CD4-positive, alpha-beta memory T cell (primary cell): Measurements from ENCODE around the gene PHOX2B. TPM values are rescaled to one million over a fixed set of nuclear protein-coding genes. Genes with fewer than 3 reads are reported as not detected.
"Not testable (repeated sequence)": the region's sequence is repeated elsewhere in the genome, so short reads cannot be mapped to it uniquely, and the experiment has no call there.

ENCODE experiments used
- CTCF ChIA-PET: fragments of 350-600 bp; sonication (Branson Sonifier 250); formaldehyde crosslinking; loops from one replicate; lab custom pipeline; 2021; ENCODE audit warnings: inconsistent platforms; ENCODE audit not compliant: partially characterized antibody; lab: Charles Lee
- POLR2A ChIA-PET: fragments of 350-600 bp; sonication (Branson Sonifier 250); formaldehyde crosslinking; loops from one replicate; lab custom pipeline; 2021; ENCODE audit not compliant: partially characterized antibody; lab: Charles Lee
- DNase-seq, 5 donors: peaks; one replicate each; pipeline versions ENCODE4 v3.0.0 to v3.0.0-alpha.2; 2020 to 2022; ENCODE audit warnings: mixed read lengths in 1 of 5
- H3K27ac ChIP-seq: one replicate; pipeline ENCODE4 v1.7.0; 2013; ENCODE audit warnings: low read depth, low read length
- H3K27me3 ChIP-seq: 2 replicates; pipeline ENCODE4 v1.7.0; 2013; ENCODE audit warnings: mild to moderate bottlenecking, low read length, moderate library complexity; ENCODE audit not compliant: insufficient read depth
- H3K36me3 ChIP-seq: 2 replicates; pipeline ENCODE4 v1.7.0; 2013; ENCODE audit warnings: mild to moderate bottlenecking, low read length, moderate library complexity; ENCODE audit not compliant: insufficient read depth
- H3K4me1 ChIP-seq: 2 replicates; pipeline ENCODE4 v1.7.0; 2013; ENCODE audit warnings: mild to moderate bottlenecking, low read length, moderate library complexity; ENCODE audit not compliant: insufficient read depth
- H3K4me3 ChIP-seq, 2 donors: one replicate each; pipeline ENCODE4 v1.7.0; 2013; ENCODE audit warnings: low read length in 2 of 2, mild to moderate bottlenecking in 1 of 2
- H3K9me3 ChIP-seq, 2 donors: one replicate each; pipeline ENCODE4 v1.7.0; 2013; ENCODE audit warnings: low read length in 2 of 2, control low read depth in 1 of 2; ENCODE audit not compliant: control insufficient read depth in 1 of 2
- H3K27ac Mint-ChIP-seq, 7 donors: one replicate each; pipeline ENCODE4 v1.8.0; 2020 to 2021; ENCODE audit warnings: mixed read lengths in 7 of 7, mild to moderate bottlenecking in 6 of 7, inconsistent platforms in 3 of 7, moderate library complexity in 3 of 7
- H3K27me3 Mint-ChIP-seq, 2 donors: one replicate each; pipeline ENCODE4 v1.8.0; 2020 to 2021; ENCODE audit warnings: mixed read lengths in 2 of 2
- H3K36me3 Mint-ChIP-seq, 2 donors: one replicate each; pipeline ENCODE4 v1.8.0; 2020 to 2021; ENCODE audit warnings: mixed read lengths in 2 of 2, inconsistent platforms in 1 of 2, mild to moderate bottlenecking in 1 of 2
- H3K4me1 Mint-ChIP-seq, 4 donors: one replicate each; pipeline ENCODE4 v1.8.0; 2020 to 2021; ENCODE audit warnings: mixed read lengths in 4 of 4, mild to moderate bottlenecking in 1 of 4
- H3K4me3 Mint-ChIP-seq, 8 donors: one replicate each; pipeline ENCODE4 v1.8.0; 2020 to 2021; ENCODE audit warnings: mixed read lengths in 8 of 8, mild to moderate bottlenecking in 7 of 8, moderate library complexity in 6 of 8, inconsistent platforms in 3 of 8
- H3K9me3 Mint-ChIP-seq, 8 donors: one replicate each; pipeline ENCODE4 v1.8.0; 2020 to 2021; ENCODE audit warnings: mixed read lengths in 8 of 8, mild to moderate bottlenecking in 5 of 8, inconsistent platforms in 3 of 8, moderate library complexity in 1 of 8
- intact Hi-C: fragments of 100-400 bp; cut with micrococcal nuclease; formaldehyde crosslinking; loops from one replicate; pipeline ENCODE4 v1.15.1; 2023
- polyA plus RNA-seq, 2 donors: library from polyadenylated mRNA; unstranded; fragments of 300-500 nt; fragmentation: Illumina TruSeq; gene quantifications; one replicate each; pipeline ENCODE4 v1.2.3, GENCODE V29; 2021
- total RNA-seq, 2 experiments: library from RNA; stranded (reverse); gene quantifications; one replicate each; pipeline ENCODE4 v1.2.3, GENCODE V29; 2021

PHOX2B gene
- total and polyA plus RNA-seq, 4 experiments from 2014 or later = not detected

DNA sequence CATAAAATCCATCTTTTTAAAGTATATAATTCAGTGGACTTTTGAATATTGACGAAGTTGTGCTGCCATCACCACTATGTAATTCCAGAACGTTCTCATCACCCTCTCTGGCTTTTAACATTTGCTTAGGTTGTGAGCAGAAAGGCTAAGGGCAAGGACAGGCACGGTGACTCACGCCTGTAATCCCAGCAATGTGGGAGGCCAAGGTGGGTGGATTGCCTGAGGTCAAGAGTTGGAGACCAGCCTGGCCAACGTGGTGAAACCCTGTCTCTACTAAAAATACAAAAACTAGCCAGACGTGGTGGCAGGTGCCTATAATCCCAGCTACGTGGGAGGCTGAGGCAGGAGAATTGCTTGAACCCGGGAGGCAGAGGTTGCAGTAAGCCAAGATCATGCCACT is 11.0 kb downstream of the PHOX2B start:
- peaks cover 7 to 12% of the 10 kb centered on the region in 2 donors for H3K27me3 Mint-ChIP-seq
- H3K36me3 ChIP-seq, H3K9me3 ChIP-seq, intact Hi-C loops, POLR2A ChIA-PET, CTCF ChIA-PET, H3K27me3 ChIP-seq, H3K27ac Mint-ChIP-seq, H3K4me1 Mint-ChIP-seq, H3K4me3 Mint-ChIP-seq, DNase-seq, H3K4me3 ChIP-seq, H3K36me3 Mint-ChIP-seq, H3K9me3 Mint-ChIP-seq, H3K4me1 ChIP-seq, H3K27ac ChIP-seq: not testable (repeated sequence)

DNA sequence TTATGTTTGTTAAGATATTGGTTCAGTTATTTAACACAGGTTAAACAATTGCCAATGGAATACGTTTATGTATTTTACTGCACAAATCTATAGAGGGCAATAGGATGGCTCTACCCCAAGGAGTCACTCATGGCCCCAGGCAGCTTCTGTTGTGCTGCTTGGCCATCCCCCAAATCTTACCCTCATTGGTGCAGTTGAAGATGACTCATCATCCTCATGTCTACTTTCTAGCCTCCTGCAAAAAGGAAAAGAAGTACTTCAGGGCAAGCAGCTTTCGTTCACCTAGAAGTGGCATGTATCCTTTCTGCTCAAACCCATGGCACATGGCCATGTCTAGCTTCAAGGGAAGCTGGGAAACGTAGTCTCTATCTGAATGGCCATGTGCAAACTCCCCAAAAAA is 14.2 kb downstream of the PHOX2B start:
- CTCF ChIA-PET = no interaction called here

DNA sequence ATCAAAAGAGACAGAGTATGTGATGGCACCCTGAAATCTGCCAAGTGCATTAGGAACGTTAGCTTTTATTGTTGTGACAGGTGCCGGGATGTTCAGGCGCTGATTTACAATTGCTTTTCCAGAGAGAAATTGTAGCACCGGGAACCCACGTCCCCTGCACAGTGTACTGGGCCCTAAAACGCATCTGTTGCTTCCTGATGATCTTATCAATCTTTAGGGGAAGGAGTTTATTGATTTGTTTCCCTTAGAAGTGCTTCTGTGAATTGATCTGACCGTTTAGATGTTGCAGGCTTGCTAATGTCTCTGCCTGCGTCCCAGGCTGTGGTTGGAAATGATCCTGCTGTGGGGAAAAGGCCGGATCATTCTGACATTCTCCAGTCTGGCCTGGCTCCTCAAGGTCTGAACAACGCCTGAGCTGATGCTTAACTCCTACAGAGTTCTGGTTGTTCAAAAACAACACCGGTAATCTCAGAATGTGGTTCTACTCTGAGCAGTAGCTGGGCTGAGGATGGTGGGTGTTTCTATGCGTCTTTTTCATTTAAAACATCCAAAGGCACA is 16.9 kb downstream of the PHOX2B start:
- Mint-ChIP-seq H3K4me3 (no peak overlapping the region), H3K27ac (no peak overlapping the region), H3K4me1 (no peaks in the 10 kb centered on the region), H3K9me3 (peaks cover 0 to 12% (median 3%) of the 10 kb centered on the region in 8 donors), H3K27me3 (peaks cover 0 to 8% of the 10 kb centered on the region in 2 donors), H3K36me3 (no peaks in the 10 kb centered on the region)
- ChIA-PET CTCF (no interaction called here), POLR2A (no interaction called here)
- H3K27ac ChIP-seq = no peak overlapping the region
- DNase-seq = no peak
- H3K9me3 ChIP-seq = no peaks in the 10 kb centered on the region
- no peak overlapping the region for H3K4me3 ChIP-seq
- H3K4me1 ChIP-seq = no peaks in the 10 kb centered on the region
- H3K27me3 ChIP-seq = no peaks in the 10 kb centered on the region
- intact Hi-C loops = no loop called here
- H3K36me3 ChIP-seq = no peaks in the 10 kb centered on the region

More for the DNA sequence above, 14.2 kb downstream of the PHOX2B start:
- intact Hi-C loops = no loop called here
- H3K27ac ChIP-seq = no peak overlapping the region
- peaks cover 3 to 6% of the 10 kb centered on the region in 2 donors for H3K27me3 Mint-ChIP-seq
- no peaks in the 10 kb centered on the region for H3K9me3 ChIP-seq
- H3K4me3 Mint-ChIP-seq = no peak overlapping the region
- H3K27me3 ChIP-seq = no peaks in the 10 kb centered on the region
- no peak overlapping the region for H3K27ac Mint-ChIP-seq
- no peak for DNase-seq
- POLR2A ChIA-PET = no interaction called here
- H3K4me1 Mint-ChIP-seq = no peaks in the 10 kb centered on the region
- H3K36me3 ChIP-seq = no peaks in the 10 kb centered on the region
- H3K9me3 Mint-ChIP-seq = peaks cover 0 to 8% (median 3%) of the 10 kb centered on the region in 8 donors
- H3K36me3 Mint-ChIP-seq = no peaks in the 10 kb centered on the region
- no peak overlapping the region for H3K4me3 ChIP-seq
- H3K4me1 ChIP-seq = no peaks in the 10 kb centered on the region

DNA sequence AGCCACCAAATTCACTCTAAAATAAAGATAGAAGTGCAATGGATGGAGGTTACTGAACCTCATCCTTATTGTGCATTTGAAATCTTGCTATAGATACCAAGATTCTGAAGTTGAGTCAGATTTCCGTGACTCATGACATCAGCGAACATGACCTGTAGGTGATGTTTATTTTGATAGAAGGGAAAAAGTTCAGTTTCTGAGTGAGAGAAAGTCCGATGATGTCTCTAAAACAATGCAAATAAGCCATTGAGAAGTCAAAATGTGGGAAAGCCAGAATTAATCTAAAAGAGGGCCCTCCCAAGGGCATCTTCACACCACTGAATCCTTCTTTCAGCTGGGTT is 20.0 kb downstream of the PHOX2B start:
- Mint-ChIP-seq H3K36me3 (no peaks in the 10 kb centered on the region), H3K9me3 (peaks cover 0 to 16% (median 9%) of the 10 kb centered on the region in 8 donors), H3K4me3 (no peak overlapping the region), H3K27me3 (peaks cover 0 to 6% of the 10 kb centered on the region in 2 donors), H3K27ac (no peak overlapping the region), H3K4me1 (no peaks in the 10 kb centered on the region)
- Histone ChIP-seq H3K36me3 (no peaks in the 10 kb centered on the region), H3K9me3 (no peaks in the 10 kb centered on the region), H3K4me3 (no peak overlapping the region), H3K27ac (no peak overlapping the region), H3K27me3 (no peaks in the 10 kb centered on the region), H3K4me1 (no peaks in the 10 kb centered on the region)
- ChIA-PET CTCF (no interaction called here), POLR2A (no interaction called here)
- intact Hi-C loops = no loop called here
- no peak for DNase-seq

DNA sequence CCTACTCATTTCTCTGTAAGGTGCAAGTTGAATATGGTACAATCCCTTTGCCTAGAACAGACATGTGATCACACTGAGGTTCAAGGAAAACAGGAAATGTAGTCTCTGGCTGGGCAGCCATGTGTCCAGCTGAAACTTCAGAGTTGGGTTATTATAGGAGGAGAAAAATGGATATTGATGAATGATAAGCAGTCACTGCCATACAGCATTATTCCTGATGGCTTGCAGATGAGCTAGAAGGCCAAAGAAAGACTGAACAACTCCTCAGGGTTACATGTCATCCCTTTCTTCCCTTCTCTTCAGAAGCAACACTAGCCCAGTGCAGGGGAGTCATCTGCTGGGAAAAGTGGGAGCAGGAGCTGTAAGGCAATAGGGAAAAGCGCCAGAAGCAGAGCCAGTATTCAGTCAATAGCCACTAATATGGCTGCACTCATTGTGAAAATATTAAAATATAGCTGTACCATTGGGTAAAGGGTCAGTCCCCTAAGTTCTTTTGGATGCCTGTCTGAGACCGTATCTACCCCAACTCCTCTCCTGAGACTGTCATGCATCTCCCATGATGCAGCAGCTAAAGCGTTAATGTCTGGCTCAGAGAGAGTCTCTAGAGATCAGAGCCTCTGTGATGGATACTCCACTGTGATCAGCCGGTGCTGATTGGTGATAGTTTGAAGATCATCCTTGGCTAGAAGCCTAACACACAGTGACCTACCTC is 20.5 kb downstream of the PHOX2B start:
- no peaks in the 10 kb centered on the region for H3K9me3 ChIP-seq
- Mint-ChIP-seq H3K27ac (no peak overlapping the region), H3K9me3 (peaks cover 0 to 16% (median 9%) of the 10 kb centered on the region in 8 donors), H3K36me3 (no peaks in the 10 kb centered on the region), H3K4me1 (no peaks in the 10 kb centered on the region), H3K4me3 (no peak overlapping the region), H3K27me3 (peaks cover 0 to 6% of the 10 kb centered on the region in 2 donors)
- H3K36me3 ChIP-seq = no peaks in the 10 kb centered on the region
- no peak overlapping the region for H3K4me3 ChIP-seq
- ChIA-PET CTCF (no interaction called here), POLR2A (no interaction called here)
- H3K27ac ChIP-seq = no peak overlapping the region
- intact Hi-C loops = no loop called here
- H3K27me3 ChIP-seq = no peaks in the 10 kb centered on the region
- DNase-seq = no peak
- no peaks in the 10 kb centered on the region for H3K4me1 ChIP-seq

DNA sequence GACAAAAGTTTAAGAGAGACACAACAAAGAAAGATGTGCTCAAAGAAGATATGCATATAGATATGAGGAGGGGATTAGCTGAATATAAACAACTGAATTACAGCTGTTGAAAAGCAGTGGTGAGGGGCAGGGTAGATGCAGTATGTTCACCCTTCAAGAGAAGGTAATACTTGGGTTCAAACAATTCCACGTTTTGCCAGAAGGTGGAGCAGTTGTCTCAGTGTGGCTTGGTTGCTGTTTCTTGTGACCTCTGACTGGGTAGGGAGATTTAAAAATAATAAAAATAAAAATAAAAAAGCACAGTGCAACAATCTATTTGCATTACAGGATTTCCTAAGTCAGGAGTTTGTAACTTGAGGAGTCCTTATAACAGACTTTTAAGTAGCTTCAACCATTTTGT is 23.3 kb downstream of the PHOX2B start:
- Histone ChIP-seq H3K4me3 (no peak overlapping the region), H3K4me1 (no peaks in the 10 kb centered on the region), H3K9me3 (no peaks in the 10 kb centered on the region), H3K36me3 (no peaks in the 10 kb centered on the region), H3K27ac (no peak overlapping the region), H3K27me3 (no peaks in the 10 kb centered on the region)
- CTCF ChIA-PET = no interaction called here
- Mint-ChIP-seq H3K9me3 (peaks cover 0 to 16% (median 11%) of the 10 kb centered on the region in 8 donors), H3K27ac (no peak overlapping the region), H3K4me3 (no peak overlapping the region), H3K36me3 (no peaks in the 10 kb centered on the region), H3K27me3 (peaks cover 0 to 8% of the 10 kb centered on the region in 2 donors), H3K4me1 (no peaks in the 10 kb centered on the region)
- intact Hi-C loops = no loop called here
- POLR2A ChIA-PET = no interaction called here
- no peak for DNase-seq

DNA sequence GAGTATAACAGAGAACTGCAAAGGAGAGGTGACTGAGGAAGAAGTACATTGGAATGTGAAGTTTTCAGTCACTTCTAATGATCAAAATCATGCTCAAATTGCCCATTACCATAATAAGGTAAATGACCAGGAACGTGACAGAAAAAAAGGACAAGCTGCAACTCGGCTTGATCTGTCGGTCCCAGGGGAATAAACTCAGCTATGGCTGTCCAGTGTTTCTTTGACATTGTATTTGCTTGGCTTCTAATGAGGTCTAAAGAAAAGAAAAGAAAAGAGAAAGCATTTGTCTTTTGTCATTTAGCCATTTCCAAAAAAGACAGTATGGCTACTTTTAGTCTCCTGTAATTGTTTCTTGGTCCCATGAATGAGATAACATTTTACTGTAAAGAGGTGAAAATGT is 25.2 kb downstream of the PHOX2B start:
- intact Hi-C loops = no loop called here
- ChIA-PET POLR2A (no interaction called here), CTCF (no interaction called here)
- Mint-ChIP-seq H3K4me3 (no peak overlapping the region), H3K27me3 (peaks cover 0 to 8% of the 10 kb centered on the region in 2 donors), H3K27ac (no peak overlapping the region), H3K9me3 (peaks cover 0 to 17% (median 12%) of the 10 kb centered on the region in 8 donors), H3K4me1 (no peaks in the 10 kb centered on the region), H3K36me3 (no peaks in the 10 kb centered on the region)
- Histone ChIP-seq H3K9me3 (no peaks in the 10 kb centered on the region), H3K36me3 (no peaks in the 10 kb centered on the region), H3K27me3 (no peaks in the 10 kb centered on the region), H3K4me3 (no peak overlapping the region), H3K27ac (no peak overlapping the region), H3K4me1 (no peaks in the 10 kb centered on the region)
- DNase-seq = no peak
